Activated CD8-positive, alpha-beta memory T cell treated with anti-CD3 and anti-CD28 coated beads for 36 hours (primary cell): ENCODE measurements around the gene NECAB3. TPM values are rescaled to one million over a fixed set of nuclear protein-coding genes. Genes with fewer than 3 reads are reported as not detected.

ENCODE experiments used
- CTCF ChIA-PET: fragments of 350-600 bp; sonication (Branson Sonifier 250); formaldehyde crosslinking; loops from one replicate; lab custom pipeline; 2021; ENCODE audit warnings: antibody characterized with exemption; lab: Charles Lee
- POLR2A ChIA-PET: fragments of 350-600 bp; sonication (Branson Sonifier 250); formaldehyde crosslinking; loops from one replicate; lab custom pipeline; 2021; ENCODE audit warnings: antibody characterized with exemption; lab: Charles Lee
- total RNA-seq, 2 experiments: library from RNA; stranded (reverse); gene quantifications; one replicate each; pipeline ENCODE4 v1.2.3, GENCODE V29; 2021

Gene NECAB3
- total RNA-seq, 2 experiments from 2014 or later: 17.5 to 20.1 TPM

DNA sequence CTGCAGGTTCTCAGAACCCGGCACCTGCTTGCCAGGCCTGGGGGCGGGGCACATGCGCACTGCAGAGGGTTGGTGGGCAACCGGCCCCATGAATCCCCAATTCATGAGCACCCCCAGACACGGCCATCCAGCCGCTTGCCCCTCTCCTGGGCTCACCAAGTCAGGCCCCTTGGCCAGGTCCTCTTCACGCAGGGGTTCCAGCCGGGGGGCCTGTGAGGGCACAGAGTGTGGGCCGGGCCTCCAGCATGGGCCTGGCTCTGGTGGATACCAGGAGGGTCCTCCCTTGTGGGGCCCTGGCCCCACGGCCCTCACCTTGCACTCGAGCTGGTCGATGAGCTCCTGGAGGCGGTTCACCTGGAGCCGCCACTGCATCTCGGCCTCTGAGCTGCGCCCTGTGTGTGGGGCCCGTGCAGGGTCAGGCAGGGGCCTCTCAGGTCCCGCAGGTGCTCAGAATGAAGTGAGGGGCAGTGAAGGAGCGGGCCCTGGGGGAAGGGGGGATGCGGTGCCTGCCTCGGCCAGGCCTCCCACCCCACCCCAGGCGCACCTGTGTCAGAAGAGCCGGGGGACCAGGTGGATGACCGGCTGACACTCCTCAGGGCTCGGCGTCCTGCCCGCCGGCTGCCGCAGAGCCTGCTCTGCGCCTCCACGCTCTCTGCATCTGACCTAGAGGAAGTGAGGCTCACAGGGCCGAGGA is 14.7 kb downstream of the NECAB3 start:
- POLR2A ChIA-PET: interaction anchor here (0.5 kb wide), 1 partner anchor 113 kb away, joined by 3 read pairs; no protein-coding TSS in a partner anchor
- CTCF ChIA-PET: no interaction called here

DNA sequence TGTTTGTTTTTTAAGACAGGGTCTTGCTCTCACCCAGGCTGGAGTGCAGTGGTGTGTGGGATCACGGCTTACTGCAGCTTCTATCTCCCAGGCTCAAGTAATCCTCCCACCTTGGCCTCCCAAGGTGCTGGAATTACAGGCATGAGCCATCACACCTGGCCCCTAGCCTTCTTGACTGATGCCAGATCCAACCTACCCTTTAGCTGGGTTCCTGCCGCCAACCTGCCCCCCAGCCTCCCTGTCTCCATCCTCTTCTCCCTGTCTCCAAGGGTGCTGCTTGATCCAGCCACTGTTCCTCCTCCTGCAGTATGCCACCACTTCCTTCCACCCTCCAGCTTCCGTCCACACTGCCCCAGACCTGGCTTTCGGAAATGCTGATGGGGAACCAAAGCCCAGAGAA is 15.3 kb downstream of the NECAB3 start:
- POLR2A ChIA-PET: interaction anchor here (0.5 kb wide), 1 partner anchor 112 kb away, joined by 3 read pairs; no protein-coding TSS in a partner anchor
- CTCF ChIA-PET: interaction anchor here (0.5 kb wide), 1 partner anchor 84 kb away, joined by 3 read pairs; no protein-coding TSS in a partner anchor

DNA sequence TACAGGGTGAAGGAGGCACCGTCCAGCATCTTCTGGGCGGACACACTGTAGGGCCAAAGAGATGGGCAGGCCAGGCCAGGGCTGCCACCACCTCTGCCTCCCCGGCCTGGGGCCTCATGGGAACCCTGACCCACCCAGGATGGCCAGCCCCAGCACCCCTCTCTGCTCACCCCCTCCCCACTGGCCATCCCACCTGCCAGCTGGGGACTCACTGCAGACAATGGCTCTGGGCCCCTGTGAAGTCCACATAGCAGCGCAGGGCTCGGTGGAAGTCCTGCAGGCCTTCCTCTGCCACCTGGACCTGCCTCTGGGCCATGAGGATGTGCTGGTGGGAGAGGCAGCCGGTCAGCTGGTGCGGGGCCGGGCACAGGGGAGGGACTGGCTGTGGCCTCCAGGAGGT is 15.7 kb downstream of the NECAB3 start:
- ChIA-PET POLR2A (no interaction called here), CTCF (interaction anchor here (0.5 kb wide), 1 partner anchor 83 kb away, joined by 3 read pairs; no protein-coding TSS in a partner anchor)

DNA sequence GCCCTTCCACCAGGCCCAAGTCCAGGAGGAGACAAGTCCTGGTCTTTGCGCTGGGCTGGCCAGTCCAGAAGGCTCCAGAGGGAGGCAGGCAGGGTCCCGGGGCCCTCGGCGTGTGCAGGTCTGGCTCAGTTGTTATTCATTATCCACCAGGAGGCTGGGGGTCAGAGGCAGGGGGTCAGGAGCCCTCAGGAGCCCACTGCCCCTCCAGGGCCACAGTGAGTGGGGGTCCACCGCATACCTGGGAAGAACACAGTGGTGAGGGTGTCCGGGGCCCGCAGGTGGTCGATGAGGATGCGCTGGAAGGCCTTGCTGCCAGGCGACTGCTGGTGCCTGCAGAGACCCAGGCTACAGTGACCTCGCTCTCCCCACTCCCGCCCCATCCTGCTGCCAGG is 16.5 kb downstream of the NECAB3 start:
- ChIA-PET POLR2A (no interaction called here), CTCF (no interaction called here)

DNA sequence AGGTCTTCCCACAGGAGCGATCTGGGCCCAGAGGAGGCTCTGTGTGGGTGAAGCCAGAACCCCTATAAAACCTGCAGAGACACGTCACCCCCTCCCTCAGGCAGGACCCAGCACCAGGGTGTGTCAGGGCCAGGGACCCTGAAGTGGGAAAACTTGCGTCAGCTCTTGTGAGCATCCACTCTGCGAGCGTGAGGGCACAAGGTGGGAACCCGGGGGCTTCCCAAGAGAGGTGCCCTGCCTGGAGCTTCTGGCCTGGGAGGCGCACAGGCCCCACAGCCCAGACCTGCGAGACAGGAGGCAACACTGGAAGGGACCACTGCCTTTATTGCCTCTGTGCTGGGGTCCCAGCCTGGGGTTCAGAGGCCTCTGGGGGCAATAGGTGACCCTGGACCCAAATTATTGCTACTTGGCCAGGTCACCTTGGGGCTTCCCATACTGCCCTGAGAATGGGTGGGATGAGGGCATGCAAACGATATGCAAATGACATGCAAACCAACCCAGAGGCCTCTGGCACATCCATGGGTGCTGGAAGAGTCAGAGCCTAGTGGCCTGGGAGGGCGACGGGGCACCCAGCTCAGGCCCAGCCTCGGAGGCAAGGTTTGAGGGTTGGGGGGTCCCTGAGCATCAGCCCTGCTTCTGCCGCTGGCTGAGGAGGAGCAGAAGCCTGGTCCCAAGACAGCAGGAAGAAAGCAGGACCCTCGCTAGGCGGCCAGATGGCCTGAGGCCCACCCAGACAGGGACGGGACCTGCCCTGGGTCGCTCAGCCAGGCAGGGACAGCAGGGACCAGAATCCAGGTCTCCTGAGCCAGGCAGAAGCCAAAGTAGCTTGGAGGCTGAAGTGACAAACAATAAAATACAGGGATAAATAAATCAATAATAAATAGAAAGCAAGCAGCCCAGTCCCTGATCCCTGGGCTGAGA is 17.2 kb downstream of the NECAB3 start:
- CTCF ChIA-PET: interaction anchor here (0.9 kb wide), 1 partner anchor 10 kb away, joined by 3 read pairs; no protein-coding TSS in a partner anchor
- POLR2A ChIA-PET: no interaction called here

DNA sequence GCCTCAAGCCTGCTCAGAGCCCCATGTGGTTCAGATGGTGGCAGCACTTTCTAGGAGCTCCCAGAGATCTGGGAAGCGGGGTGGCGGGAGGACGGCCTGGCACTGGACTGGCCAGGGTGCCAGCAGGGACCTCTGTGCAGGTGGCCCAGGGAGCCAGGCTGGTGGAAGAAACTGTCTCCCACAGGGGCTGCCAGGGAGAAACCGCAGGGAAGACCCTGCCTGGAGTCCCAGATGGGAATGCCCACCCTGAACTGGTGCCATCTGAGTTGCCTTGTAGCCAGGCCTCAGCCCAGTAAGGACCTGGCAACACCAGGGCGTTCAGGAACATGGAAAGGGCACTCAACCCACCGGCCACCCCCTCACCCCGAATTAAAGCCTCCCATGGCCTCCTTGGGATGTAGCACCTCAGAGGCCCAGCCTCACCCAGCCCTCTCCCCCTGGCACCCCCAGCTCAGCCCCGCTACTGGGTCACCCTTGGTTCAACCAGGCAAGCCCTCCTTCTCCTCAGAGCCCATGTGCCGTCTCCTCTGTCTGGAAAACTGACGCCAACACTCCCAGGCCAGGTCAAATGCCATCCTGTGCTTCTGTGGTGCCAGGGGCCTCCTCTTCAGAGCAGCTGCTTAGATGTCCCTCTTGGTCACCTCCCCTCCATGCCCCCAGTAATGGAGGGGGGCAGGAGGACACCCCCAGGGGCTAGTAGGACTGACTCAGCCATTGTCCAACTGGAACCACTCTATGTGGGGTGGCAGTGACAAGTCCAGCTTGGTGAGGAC is 18.0 kb downstream of the NECAB3 start:
- POLR2A ChIA-PET: no interaction called here
- CTCF ChIA-PET: interaction anchor here (0.9 kb wide), 1 partner anchor 11 kb away, joined by 3 read pairs; no protein-coding TSS in a partner anchor

DNA sequence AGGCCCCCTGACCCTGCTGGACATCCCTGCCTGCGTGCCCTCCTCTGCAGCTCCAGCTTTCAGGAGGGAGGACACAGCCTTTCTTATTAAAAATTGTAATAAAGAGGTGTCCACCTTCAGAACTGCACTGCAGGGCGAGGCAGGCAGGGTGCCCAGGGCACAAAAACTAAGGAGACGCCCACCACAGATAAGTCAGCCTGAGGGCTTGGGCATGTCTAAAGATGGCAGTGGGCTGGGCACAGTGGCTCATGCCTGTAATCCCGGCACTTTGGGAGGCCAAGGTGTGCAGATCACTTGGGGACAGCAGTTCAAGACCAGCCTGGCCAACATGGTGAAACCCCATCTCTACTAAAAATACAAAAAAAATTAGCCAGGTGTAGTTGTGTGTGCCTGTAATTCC is 19.1 kb downstream of the NECAB3 start:
- ChIA-PET POLR2A (no interaction called here), CTCF (interaction anchor here (0.6 kb wide), 1 partner anchor 12 kb away, joined by 3 read pairs; the partner anchor contains the start of gene ACTL10)

DNA sequence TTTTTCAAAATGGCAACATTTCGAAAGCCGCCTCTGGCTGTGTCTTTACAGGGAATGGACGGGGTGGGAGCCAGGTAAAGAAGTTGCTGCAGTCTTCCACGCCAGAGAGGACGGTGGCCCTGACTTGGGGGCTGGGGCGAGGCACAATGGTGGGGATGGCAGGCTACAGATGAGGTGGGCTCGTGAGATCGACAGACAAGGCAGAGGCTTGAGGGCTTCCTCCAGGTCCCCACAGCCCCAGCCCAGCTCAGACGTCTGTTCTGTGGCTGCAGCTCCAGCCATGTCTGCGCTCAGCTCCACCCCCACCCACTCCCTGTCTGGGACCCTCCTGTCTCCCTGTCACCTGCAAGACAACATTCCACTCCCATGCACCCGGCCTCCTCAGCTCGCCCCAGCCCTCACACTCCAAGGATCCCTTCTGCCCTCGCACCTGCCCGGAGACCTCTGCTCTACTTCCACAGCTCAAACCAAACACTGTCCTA is 19.5 kb downstream of the NECAB3 start:
- CTCF ChIA-PET: interaction anchor here (0.6 to 4.2 kb wide), 2 partner anchors 10 to 12 kb away, joined by 3 to 22 read pairs; partner anchors contain the start of gene ACTL10
- POLR2A ChIA-PET: interaction anchor here (2.2 kb wide), 1 partner anchor 9 kb away, joined by 8 read pairs; no protein-coding TSS in a partner anchor

DNA sequence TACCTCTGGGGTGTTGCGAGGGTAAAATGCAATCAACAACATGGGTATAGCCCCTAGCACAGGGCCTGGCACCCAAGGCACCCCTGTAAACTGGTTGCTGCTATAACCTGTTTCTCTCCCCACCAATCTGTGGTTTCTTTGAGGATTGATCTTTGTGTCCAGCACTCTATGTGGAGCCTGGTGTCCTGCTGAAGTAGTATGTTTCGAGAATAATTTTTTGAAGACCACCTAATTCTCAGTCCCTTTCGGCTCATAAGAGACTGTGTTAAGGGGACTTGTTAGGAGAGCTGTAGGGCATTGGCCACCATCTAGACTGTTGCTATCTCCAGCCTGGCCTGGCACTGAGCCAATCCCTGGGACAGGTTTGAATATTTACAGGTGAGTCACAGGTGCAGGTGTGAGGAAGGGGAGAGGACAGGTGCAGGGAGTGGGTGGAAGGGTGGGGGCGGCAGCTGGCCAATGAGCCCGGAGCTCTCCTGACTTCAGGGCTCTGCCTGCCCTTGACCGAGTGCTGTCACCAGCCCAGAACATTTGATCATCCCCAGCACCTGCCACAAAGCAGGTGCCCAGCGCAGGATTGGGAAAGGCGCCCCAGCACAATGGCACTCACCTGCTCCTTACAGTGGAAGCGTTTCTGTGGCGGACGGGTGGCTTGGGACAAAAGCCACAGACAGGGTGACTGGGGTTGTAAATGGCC is 20.2 kb downstream of the NECAB3 start:
- ChIA-PET POLR2A (interaction anchor here (0.5 to 2.2 kb wide), 3 partner anchors 10 to 199 kb away, joined by 4 to 8 read pairs (median 5); no protein-coding TSS in a partner anchor), CTCF (interaction anchor here (1.0 to 4.2 kb wide), 3 partner anchors 11 to 209 kb away, joined by 3 to 22 read pairs (median 16); partner anchors contain the start of gene ACTL10)

DNA sequence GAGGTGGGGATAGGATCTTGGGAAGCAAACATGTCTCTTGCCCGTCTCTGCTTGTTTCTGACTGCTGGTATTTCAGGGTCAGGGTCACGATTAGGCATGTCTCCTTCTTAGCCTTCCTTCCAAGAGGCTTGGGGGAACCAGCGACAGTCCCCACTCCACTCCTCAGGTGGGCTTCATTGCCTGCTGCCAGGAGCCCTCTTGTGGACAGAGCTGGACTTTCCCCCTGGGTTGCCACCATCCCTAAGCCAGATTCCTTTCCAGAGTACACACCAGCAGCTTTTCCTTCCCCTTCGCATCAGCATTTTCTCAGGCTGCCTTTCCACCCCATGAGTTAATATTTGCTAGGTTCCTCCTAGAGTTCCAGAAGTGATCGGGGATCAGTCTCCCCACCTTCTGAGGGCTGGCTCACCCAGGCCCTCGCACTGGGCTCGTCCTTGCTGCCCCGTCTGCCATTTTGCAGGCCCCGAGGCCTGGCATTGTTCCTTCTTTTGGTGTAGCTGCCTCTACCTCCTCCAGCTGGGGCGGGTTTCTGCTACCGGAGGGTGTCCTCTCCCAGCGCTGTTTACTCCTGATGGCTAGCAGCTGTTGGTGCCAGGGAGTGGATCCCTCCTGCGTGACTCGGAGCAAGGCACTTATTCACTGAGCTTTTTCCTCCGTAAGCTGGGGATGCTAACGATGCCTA is 20.9 kb downstream of the NECAB3 start:
- POLR2A ChIA-PET: interaction anchor here (0.5 to 2.2 kb wide), 3 partner anchors 10 to 199 kb away, joined by 4 to 8 read pairs (median 5); no protein-coding TSS in a partner anchor
- CTCF ChIA-PET: interaction anchor here (0.5 to 4.2 kb wide), 5 partner anchors 12 to 208 kb away, joined by 3 to 22 read pairs (median 5); partner anchors contain the start of gene ACTL10

DNA sequence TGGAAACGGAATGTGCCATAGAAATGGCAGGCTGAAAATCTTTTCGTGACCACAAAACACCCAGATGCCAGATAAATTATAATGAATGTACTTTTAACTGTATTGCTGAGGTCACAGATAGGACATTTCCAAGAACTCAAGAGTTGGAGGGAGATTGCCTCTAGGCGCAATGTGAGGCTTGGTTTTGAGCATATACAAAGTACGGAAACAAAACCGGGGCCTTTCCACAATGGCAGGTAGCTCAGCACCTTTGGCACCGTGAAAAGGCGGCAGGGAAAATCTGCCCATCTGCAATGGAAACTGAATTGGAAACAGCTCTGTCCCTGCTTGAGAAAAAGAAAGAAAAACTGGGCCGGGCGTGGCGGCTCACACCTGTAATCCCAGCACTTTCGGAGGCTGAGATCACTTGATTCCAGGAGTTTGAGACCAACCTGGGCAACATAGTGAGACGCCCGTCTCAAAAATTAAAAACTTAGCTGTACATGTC is 22.6 kb downstream of the NECAB3 start:
- CTCF ChIA-PET: interaction anchor here (3.5 to 4.2 kb wide), 2 partner anchors 13 to 17 kb away, joined by 16 to 22 read pairs; partner anchors contain the start of gene ACTL10
- POLR2A ChIA-PET: interaction anchor here (1.3 kb wide), 1 partner anchor 12 kb away, joined by 5 read pairs; no protein-coding TSS in a partner anchor

DNA sequence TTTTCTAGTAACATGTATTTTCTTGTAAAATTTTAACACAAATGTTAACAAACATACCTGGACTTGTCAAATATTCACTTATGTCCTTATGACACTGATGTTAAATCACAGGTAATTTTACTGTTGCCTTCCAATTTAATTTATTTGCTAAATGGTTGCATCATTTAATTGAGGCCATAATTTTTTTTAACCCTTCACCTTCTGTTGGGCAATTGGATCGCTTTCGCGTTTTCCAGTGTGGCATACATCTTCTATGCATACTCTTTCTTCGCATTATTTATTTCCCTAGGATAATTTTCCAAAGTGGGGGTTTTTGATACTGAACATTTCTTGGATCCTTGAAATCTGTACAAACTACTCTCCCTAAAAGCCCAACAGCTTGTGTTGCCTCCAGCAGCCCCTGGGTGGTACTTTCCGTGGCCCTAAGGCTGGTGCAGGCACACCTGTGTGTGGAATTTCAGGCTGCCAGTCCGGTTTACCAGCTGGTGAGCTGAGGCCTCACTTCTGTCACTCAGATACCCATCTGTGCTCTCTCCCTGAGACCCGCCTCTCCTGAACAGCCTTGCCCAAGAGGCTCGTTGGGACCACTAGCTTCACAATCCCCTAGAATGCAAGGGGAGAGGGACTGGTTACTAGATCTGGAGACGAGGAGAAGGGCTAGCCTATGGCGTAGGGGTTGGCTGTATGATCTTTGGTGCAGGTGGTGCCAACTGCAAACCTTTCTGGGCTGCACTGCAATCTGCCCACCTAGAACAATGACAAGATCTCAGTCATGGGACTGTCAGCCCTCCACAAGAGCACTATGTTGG is 23.3 kb downstream of the NECAB3 start:
- ChIA-PET CTCF (interaction anchor here (3.5 to 4.2 kb wide), 2 partner anchors 14 to 18 kb away, joined by 16 to 22 read pairs; partner anchors contain the start of gene ACTL10), POLR2A (interaction anchor here (1.3 kb wide), 1 partner anchor 13 kb away, joined by 5 read pairs; no protein-coding TSS in a partner anchor)

DNA sequence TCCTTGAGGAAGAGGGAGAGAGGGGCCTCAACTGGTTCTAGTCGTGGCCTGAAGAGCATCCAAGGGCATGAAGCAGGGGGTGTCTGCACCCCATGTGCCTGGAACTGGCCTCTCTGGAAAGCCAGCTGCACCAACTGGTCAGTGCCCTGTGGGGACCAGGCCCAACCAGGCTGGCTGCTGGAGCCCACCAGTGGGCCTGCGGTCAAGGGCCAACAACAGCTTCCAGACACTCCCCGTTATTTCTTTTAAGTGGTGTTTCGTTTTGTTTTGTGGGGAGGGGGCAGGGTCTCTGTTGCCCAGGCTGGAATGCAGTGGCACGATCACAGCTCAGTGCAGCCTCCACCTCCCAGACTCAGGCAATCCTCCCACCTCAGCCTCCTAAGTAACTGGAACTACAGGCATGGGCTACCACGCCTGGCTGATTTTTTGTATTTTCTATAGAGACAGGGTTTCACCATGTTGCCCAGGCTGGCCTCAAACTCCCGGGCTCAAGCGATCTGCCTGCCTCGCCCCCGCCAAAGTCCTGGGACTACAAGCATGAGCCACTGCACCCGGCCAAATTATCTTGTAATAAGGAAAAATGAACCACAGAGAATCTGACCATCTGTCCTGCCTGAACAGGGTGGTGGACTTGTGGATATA is 24.0 kb downstream of the NECAB3 start:
- POLR2A ChIA-PET: no interaction called here

DNA sequence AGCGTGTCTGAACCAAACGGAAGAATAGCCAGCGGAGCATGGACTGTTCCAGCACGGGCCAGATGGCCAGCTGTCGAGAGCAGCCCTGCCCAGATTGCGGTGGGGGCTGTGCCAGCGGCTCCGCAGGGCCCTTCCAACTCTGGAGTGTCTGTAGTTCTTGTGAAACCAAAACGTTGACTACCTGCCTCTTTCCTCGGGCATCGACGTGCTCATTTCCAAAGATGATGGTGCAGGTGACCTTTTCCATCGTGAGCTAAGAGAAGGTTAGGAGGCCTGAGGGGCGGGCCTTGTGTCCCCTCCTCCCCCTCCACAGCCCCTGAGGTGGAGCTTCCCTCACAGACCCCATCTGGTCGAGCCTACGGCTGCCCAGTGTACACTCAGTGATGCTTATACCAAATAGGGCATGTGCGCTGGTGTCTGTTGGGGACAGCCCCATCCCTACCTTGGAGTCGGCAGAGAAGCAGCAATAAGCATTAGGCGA is 25.0 kb downstream of the NECAB3 start:
- POLR2A ChIA-PET: no interaction called here
- CTCF ChIA-PET: interaction anchor here (0.6 to 1.6 kb wide), 4 partner anchors 9 to 192 kb away, joined by 3 to 5 read pairs (median 4); no protein-coding TSS in a partner anchor

More for the DNA sequence above, 24.0 kb downstream of the NECAB3 start:
- CTCF ChIA-PET: interaction anchor here (0.9 kb wide), 1 partner anchor 193 kb away, joined by 4 read pairs; no protein-coding TSS in a partner anchor
